Heart left ventricle (tissue), 16 donors: ENCODE measurements around the gene DOK1. TPM values are rescaled to one million over a fixed set of nuclear protein-coding genes. Genes with fewer than 3 reads are reported as not detected.

Experiments used
- ATAC-seq, 4 donors: fragments of 200-7000 bp; cut with Tn5 transposase; one replicate each; pipeline ENCODE4 v1.9.1; 2020 to 2022; ENCODE audit warnings: moderate library complexity in 4 of 4, mild to moderate bottlenecking in 3 of 4, moderate number of reproducible peaks in 1 of 4
- DNase-seq, 5 donors: peaks; one replicate each; pipeline ENCODE4 v3.0.0-alpha.2; 2020
- H3K27ac ChIP-seq, 12 donors: fragments of 200-600 bp; sonication (generic) in 4 of 12; one replicate each; pipeline versions ENCODE4 v1.5.0 to v1.8.0; 2016 to 2022; ENCODE audit warnings: mild to moderate bottlenecking in 2 of 12
- H3K27me3 ChIP-seq, 9 donors: fragments of 200-600 bp; sonication (generic) in 2 of 9; one replicate each; pipeline versions ENCODE4 v1.5.1 to v1.8.0; 2016 to 2022; ENCODE audit warnings: mild to moderate bottlenecking in 3 of 9
- H3K36me3 ChIP-seq, 9 donors: fragments of 200-600 bp; sonication (generic) in 2 of 9; one replicate each; pipeline versions ENCODE4 v1.5.0 to v1.8.0; 2018 to 2022; ENCODE audit warnings: mild to moderate bottlenecking in 2 of 9
- H3K4me1 ChIP-seq, 12 donors: fragments of 200-600 bp; sonication (generic) in 4 of 12; one replicate each; pipeline versions ENCODE4 v1.5.0 to v1.8.0; 2016 to 2022; ENCODE audit warnings: mild to moderate bottlenecking in 3 of 12
- H3K4me3 ChIP-seq, 12 donors: fragments of 200-600 bp; sonication (generic) in 4 of 12; one replicate each; pipeline versions ENCODE4 v1.5.0 to v1.8.0; 2017 to 2022; ENCODE audit warnings: mild to moderate bottlenecking in 9 of 12, moderate library complexity in 4 of 12
- H3K9me3 ChIP-seq, 12 donors: fragments of 200-600 bp; sonication (generic) in 4 of 12; one replicate each; pipeline versions ENCODE4 v1.5.0 to v1.8.0; 2016 to 2022; ENCODE audit warnings: mild to moderate bottlenecking in 1 of 12
- POLR2A ChIP-seq, 2 donors: fragments of 450-650 bp; IDR thresholded peaks; one replicate each; pipeline ENCODE4 v1.6.1; 2017; ENCODE audit warnings: antibody characterized with exemption in 2 of 2, mild to moderate bottlenecking in 2 of 2, moderate library complexity in 2 of 2
- WGBS, 4 donors: extraction: QIAGEN DNeasy Blood & Tissue Kit in 2 of 4; methylation state at CpG; one replicate each; pipeline versions ENCODE4 v1.1.5 to v1.1.7; 2013 to 2018; 5-methylcytosine and 5-hydroxymethylcytosine counted together
- intact Hi-C, 10 donors: fragments of 100-400 bp; cut with DNase I; formaldehyde crosslinking; loops; one replicate each; pipeline versions ENCODE4 v1.11.1 to v1.14.2; 2022
- polyA plus RNA-seq, 2 donors: library from polyadenylated mRNA; stranded (reverse); fragments of 200-250 nt; gene quantifications; one replicate each; pipeline ENCODE4 v1.2.3, GENCODE V29; 2013
- total RNA-seq, 9 donors: library from RNA; depleted of rRNA in 2 of 9; stranded (reverse); fragments of >200 nt in 2 of 9; fragmentation: NEBNext Ultra II Directional in 3 of 9; extraction: Animal tissue kit (Norgen Biotek cat#: 25700) in 3 of 9; gene quantifications; one replicate each; pipeline versions ENCODE4 v1.1.0 to v1.2.4, GENCODE V29; 2016 to 2023
- TF ChIP-seq, protein P1 (sequence below), 12 donors: fragments of 200-600 bp; sonication (generic) in 4 of 12; IDR thresholded peaks; one replicate each; pipeline versions ENCODE4 v1.5.0 to v1.8.0; 2018 to 2022; ENCODE audit warnings: antibody characterized with exemption in 12 of 12, mild to moderate bottlenecking in 5 of 12
- donor health status: ischemic (EF 13 %, LVEDD 7.1; RV severe dilation, severe dysfunction).
- donor health status: healthy with polysubstance abuse.
- donor health status: DM: no; HTN: yes; CAD: no.
- donor health status: DM: no; HTN: no; CAD: no.
- donor health status: ischemic (EF 25% LVEDD 6.9; RV normal size, moderate dysfunction).
- donor health status: ischemic (EF 25% LVEDD 5.7; RV mildly dilated, moderate dysfunction).
- donor health status: healthy.
- donor health status: DM: yes; HTN: yes; CAD: no.
- donor health status: ischemic (EF 35%, LVEDD 5.7; RV mildly dilated, moderate dysfunction).
- donor health status: nonischemic (EF 11% LVEDD 7.7; RV severe dilation, severe dysfunction).
- donor health status: DM: yes; HTN: yes; CAD: no.
- donor health status: PGD.
- donor health status: ischemic (EF 29% LVEDD 5.4; RV normal size, mild dysfunction).
- donor health status: nonischemic (EF 23%, LVEDD 6.1; RV moderate dilation, normal function).

Gene DOK1
- total and polyA plus RNA-seq, 11 donors: 2.4 to 11.6 (median 4.8) TPM

DNA sequence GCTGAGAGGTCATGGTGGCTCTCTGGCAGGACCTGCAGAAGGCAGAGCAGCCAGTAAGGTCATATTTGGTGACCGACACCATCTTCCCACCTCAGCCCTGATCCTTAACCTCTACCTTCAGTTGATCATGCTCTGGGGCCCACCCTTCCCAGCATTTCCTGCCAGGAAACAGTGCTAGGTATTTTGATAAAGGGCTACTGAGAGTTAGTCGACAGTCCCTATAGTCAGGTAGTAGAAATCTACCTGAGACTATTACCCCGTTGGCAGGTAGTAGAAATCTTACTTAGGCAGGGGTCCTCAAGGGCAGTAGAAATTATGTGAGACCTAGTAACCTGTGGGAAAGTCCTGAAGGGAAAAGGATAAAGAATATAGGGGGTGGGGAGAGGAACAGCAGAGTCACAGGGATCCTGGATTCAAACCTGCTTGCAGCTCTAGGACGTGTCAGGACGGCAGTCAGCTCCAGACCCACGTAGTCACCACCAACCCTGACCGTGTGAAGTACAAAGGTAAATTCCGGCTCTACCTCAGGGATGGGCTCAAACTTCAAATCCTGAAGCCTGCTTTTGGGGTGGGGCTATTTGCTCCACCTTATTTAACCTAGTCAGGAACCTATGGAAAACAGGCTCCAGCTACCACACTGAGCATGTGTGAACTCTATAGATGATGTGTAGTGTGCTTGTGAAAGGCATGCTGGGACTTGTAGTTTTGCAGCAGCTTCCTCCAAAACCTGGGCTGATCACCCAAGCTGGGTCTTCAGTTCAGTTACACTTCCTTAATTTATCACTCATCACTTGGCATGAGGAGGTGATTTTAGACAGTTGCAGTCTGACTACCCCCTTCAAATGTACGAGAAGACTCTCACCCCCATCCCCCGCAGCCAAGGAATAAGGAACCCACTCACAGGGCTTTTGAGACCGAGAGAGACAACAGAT, 28.5 kb upstream of the DOK1 start, which contains the start of gene DQX1:
DQX1 (minus strand) TSS at position 515 of the 932 bp plus-strand sequence; CDS start at position 13, 502 bp downstream.
- intact Hi-C loops: loop anchor here in 1 of 10 donors (5.0 kb wide), 1 partner anchor 39 kb away; no protein-coding TSS in a partner anchor
- ATAC-seq (no peak), DNase-seq (no peak)
- peaks cover 0 to 32% (median 27%) of the 10 kb centered on the region in 9 donors for H3K36me3 ChIP-seq
- H3K27me3 ChIP-seq: peaks cover 0 to 4% (median 0%) of the 10 kb centered on the region in 9 donors
- no peak within 1 kb of the TSS for H3K4me3 ChIP-seq
- peaks cover under 1 to 25% (median 17%) of the 10 kb centered on the region in 12 donors for H3K4me1 ChIP-seq
- 87 to 92% (median 89%) methylated on average over 11 of the region's 11 CpGs for WGBS, 4 donors
- TF ChIP-seq, protein P1, sequence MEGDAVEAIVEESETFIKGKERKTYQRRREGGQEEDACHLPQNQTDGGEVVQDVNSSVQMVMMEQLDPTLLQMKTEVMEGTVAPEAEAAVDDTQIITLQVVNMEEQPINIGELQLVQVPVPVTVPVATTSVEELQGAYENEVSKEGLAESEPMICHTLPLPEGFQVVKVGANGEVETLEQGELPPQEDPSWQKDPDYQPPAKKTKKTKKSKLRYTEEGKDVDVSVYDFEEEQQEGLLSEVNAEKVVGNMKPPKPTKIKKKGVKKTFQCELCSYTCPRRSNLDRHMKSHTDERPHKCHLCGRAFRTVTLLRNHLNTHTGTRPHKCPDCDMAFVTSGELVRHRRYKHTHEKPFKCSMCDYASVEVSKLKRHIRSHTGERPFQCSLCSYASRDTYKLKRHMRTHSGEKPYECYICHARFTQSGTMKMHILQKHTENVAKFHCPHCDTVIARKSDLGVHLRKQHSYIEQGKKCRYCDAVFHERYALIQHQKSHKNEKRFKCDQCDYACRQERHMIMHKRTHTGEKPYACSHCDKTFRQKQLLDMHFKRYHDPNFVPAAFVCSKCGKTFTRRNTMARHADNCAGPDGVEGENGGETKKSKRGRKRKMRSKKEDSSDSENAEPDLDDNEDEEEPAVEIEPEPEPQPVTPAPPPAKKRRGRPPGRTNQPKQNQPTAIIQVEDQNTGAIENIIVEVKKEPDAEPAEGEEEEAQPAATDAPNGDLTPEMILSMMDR (IDR thresholded peaks at IDR 0.05): no peak
- TF ChIP-seq POLR2A (IDR thresholded peaks at IDR 0.05): no peak
- H3K27ac ChIP-seq: no peak within 1 kb of the TSS
- H3K9me3 ChIP-seq: no peaks in the 10 kb centered on the region

DNA sequence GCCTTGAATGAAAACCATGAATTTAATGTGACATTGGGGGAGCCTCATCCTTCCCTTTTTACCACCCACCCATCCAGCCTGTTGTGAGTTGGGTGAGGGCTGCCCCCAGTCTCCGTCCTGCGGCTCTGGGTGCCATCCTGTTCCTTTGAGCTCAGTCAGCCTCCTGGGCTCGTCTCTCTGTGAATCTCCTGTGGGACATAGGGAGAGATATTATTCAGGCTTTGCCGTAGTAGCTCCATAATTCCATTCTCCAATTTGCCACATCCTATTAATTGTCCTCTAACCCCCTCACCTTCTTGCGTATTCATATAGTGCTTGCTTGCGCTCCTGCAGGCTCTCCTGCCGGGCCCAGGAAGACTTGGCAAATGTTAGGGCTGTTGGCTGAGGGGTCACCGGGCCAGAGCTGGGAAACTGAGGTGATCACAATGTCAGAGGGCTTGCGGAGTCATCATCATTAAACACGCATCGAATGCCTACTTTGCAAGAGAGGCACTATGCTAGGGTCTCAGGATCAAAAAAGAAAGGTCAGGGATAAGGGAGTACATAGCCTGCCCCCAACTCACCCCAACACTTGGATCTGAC, 27.8 kb upstream of the DOK1 start:
- Histone ChIP-seq H3K9me3 (no peaks in the 10 kb centered on the region), H3K36me3 (peaks cover 0 to 36% (median 30%) of the 10 kb centered on the region in 9 donors), H3K4me3 (no peak overlapping the region), H3K4me1 (peaks cover 5 to 33% (median 25%) of the 10 kb centered on the region in 12 donors), H3K27ac (no peak overlapping the region), H3K27me3 (no peaks in the 10 kb centered on the region)
- DNase-seq (no peak), ATAC-seq (no peak)
- intact Hi-C loops: loop anchor here in 1 of 10 donors (5.0 kb wide), 1 partner anchor 39 kb away; no protein-coding TSS in a partner anchor
- TF ChIP-seq, protein P1 (IDR thresholded peaks at IDR 0.05): no peak
- no peak for TF ChIP-seq POLR2A (IDR thresholded peaks at IDR 0.05)
- 96 to 98% (median 97%) methylated on average over 11 of the region's 11 CpGs for WGBS, 4 donors

- Histone ChIP-seq H3K27ac (no peak overlapping the region), H3K36me3 (peaks cover 0 to 46% (median 39%) of the 10 kb centered on the region in 9 donors), H3K27me3 (no peaks in the 10 kb centered on the region), H3K4me1 (peaks cover 5 to 36% (median 26%) of the 10 kb centered on the region in 12 donors), H3K9me3 (no peaks in the 10 kb centered on the region), H3K4me3 (no peak overlapping the region)
- intact Hi-C loops: loop anchor here in 2 of 10 donors (2.0 to 5.0 kb wide), 2 partner anchors 21 to 40 kb away; partner anchors contain the start of gene PCGF1 (in 1 of the 2)
- no peak for ATAC-seq
- TF ChIP-seq, protein P1 (IDR thresholded peaks at IDR 0.05): no peak
- no peak for TF ChIP-seq POLR2A (IDR thresholded peaks at IDR 0.05)
- no peak for DNase-seq
- WGBS, 4 donors: 92 to 96% (median 95%) methylated on average over 9 of the region's 9 CpGs
Observed at GRCh38 chr2:74527741-74528140, 26.8 kb upstream of the DOK1 start.
